NCI-H1436 (cell line): ENCODE data around the gene OR4P4.

ENCODE experiments used
- DNase-seq: peaks from one replicate; lab custom pipeline; 2025; lab: John Stamatoyannopoulos, UW

OR4P4 gene

DNA sequence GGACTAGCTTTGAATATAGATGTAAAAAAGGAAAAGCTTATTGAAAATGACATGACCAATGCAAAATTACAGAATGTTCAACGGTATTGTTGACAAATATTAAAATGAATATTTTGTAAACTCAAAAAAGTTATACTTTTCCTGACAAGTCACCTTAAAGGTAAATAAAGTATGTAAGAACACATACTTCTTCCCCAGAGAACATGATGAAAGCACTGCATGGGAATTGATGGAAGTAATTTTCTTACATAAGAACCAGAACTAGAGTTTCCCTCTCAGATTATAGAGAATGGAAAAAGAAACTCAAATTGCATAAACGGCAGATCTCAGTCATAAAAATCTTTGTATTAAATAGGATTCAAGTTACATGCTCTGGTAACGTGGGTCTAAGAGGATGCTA lies at the start of gene OR4P4:
TSS of gene OR4P4 (plus strand) at position 301 of the 400 bp plus-strand sequence.
- DNase-seq: no peak

DNA sequence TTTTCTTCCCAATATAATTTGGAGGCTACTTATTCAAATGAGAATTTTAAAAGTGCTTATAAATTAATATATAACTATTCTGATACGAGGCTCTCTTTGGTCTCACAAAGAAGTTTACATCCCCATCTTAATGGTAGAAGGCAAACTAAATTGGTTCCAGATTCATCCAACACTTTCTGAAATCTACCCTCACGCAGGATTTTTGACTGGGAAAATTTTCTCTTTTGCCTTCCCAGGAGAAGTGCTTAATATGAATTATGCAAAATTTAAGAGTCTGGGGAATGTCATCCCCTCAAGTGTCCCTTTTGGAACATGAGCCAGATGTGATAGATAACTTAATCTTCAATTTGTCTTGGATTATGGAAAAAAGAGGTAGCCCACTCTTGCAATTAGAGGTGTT lies 27.4 kb upstream of the OR4P4 start, which contains the start of gene OR4C11:
TSS of gene OR4C11 (minus strand) at position 101 of the 400 bp plus-strand sequence. CDS start 3,272 bp downstream, outside the sequence.
- DNase-seq: no peak

DNA sequence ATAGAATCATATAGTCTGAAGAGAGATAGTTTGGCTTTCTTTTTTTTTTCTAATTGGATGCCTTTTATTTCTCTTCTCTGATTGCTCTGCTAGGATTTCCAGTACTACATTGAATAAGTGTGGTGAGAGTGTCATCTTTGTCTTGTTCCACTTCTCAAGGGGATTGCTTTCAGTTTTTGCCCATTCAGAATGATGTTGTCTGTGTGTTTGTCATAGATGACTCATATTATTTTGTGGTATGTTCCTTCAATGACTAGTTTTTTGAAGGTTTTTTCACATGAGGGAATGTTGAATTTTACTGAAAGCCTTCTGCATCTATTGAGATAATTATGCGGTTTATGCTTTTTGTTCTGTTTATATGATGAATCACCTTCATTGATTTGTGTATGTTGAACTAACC lies 10.4 kb upstream of the OR4P4 start:
- no peak for DNase-seq

DNA sequence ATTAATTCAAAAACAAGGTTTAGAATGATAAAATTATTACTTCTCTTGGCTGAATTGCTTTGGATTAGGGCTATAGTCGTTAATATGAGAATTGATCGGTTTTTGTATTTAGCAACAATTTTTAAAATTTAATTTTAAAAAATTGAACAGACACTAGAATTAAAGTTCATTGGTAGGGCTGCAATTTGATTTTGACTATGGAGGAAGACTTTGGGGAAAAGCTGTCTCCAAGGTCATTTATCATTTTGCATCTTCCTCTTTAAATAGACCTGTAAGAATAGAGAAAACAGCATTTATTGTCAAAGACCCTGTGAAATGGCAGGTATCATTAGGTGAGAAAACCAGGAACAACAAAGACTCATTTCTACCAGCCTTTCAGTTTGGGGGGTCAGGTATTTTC lies 13.1 kb downstream of the OR4P4 start, which contains the start of gene OR4S2:
TSS of gene OR4S2 (plus strand) at position 301 of the 400 bp plus-strand sequence. CDS start 2,577 bp downstream, outside the sequence.
- DNase-seq: no peak

DNA sequence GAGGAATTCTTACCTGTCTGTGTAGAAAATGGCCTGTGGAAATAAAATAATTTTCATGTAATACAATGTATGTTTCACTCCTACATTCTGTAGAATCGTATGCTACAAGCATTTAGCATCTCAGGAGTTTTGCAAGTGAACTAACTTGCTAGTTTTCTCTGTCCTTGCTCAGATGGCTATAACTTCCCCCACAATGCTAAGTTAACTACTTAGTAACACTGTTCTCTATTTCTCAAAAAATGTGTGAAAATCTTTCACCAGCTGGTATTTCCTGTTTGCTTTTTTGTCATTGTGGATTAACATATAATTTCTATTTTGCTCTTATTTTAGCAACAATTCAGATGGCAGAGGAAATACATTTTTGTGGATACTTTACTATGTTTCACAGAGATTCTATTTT lies 17.6 kb downstream of the OR4P4 start:
- DNase-seq: no peak

DNA sequence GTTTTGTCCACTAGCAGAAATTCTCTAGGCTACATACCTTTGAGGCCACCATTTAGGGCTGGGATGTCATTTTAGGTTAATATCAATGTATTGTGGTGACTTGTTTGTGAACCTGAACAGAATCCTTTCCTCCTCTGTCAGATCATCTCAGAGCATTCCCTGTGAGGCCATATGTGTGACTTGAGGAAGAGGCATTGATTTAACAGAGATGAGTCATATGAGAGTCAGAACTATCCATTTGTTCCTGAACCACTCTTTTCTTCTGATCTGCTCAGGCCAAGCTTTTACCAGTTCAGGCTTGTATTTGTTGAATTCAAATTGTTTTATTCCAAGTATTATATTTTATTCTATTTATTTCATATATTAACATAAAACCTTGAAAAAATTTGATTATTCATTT lies 20.2 kb downstream of the OR4P4 start:
- no peak for DNase-seq

DNA sequence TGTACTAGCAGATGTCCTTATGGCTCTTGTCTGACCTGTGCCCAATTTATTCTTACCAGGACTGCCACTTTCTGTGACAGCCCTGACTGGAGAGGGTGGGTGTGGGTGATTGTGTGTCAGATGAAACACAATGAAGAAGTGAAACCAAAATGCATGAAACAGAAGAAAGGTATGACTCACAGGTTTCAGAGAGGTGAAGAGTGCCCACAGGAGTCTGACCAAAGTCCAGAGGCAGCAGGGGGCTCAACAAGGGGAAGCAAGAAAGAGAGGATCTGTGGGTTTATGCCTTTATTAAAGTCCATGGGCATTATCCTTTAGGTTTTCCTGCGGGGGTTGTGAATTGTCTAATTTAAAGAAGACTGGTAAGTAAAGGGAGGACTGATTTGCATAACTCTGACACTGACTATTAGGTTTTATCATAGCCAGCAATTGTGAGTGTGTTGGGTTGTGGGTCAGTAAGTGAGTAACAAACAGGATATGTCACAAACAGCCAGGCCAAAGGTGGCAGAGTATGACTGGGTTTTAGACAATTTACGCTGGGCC lies 23.2 kb downstream of the OR4P4 start:
- no peak for DNase-seq

DNA sequence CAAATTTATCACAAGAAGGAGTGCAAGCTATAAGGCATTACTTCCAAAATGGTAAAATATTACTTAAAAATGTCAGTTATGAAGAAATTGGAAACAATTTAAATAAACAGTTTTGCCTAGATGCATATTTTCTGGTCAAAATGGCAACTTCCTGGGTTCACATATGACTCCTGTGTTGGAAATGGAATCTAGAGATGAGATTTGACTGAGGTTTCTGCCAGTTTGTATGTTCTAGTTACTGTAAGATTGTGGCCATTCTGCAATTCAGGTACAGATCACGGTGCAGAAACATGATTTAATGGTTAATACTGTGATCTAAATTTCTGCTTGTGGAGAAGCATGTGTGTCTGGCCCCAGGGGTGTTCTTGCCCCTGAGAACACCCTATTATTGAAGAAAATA lies 23.7 kb downstream of the OR4P4 start:
- no peak for DNase-seq

DNA sequence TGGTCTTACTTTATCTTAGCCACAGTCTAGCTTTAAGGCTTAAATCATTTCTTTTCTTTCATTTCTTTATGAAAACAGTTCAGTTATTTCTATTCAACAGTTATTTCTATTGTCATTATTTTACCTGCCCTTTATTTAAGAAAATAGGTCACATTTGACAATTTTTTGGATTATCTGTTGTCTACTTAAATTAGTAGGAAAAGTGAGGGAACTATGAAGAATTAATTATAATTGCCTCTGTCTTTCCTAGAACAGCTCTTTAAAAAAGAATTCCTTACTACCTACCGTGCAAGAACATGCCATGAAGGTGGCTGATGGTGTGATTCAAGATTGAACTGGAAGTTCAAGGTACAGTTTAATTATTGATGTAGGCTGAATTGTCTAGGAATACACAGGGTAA lies 27.0 kb downstream of the OR4P4 start, which contains the start of gene OR4C6:
TSS of gene OR4C6 (plus strand) at position 301 of the 400 bp plus-strand sequence. CDS start 2,966 bp downstream, outside the sequence.
- no peak for DNase-seq

DNA sequence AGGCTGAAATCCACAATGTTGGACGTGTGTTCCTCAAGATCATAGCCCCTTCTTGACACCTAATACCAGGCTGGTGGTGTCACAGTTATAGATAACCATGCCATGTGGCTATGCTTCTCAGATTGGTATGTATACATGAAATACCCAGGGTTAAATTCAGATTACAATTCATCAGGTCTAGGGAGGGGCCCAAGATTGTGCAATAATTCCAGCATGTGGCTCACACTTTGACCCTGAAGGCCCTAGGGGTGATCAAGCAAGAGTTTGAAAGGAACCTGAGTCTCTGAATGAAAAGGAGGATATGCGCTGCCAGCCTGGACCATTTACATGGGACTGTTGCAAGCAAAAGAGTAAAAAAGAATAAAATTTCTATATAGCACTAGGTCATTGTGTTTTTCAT lies 34.5 kb downstream of the OR4P4 start:
- no peak for DNase-seq

DNA sequence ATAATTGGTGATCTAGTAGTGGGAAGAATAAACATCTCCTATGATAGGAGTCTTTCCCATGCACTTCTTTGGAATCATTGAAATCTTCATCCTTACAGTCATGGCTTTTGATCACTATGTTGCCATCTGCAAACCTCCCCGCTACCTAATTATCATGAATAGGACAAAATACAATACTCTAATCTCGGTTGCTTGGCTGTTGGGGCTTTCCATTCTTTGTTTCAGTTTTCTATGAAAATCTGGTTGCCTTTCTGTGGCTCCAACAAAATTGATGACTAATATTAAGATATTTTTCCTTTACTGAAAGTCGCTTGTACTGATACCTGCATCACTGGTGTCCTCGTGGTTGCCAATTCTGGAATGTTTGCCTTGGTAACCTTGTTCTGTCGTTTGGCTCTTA lies 38.9 kb downstream of the OR4P4 start:
- DNase-seq: no peak
